Ishikawa (cell line): ENCODE data around the gene CACNA1D.

Experiments used
- CEBPB ChIP-seq: IDR thresholded peaks from 2 replicates; pipeline ENCODE4 v1.6.1; 2012
- CREB1 ChIP-seq: IDR thresholded peaks from 2 replicates; pipeline ENCODE4 v1.6.1; 2012; ENCODE audit warnings: low read depth
- EGR1 ChIP-seq: IDR thresholded peaks from 2 replicates; pipeline ENCODE4 v1.6.1; 2012
- EP300 ChIP-seq: IDR thresholded peaks from 2 replicates; pipeline ENCODE4 v1.6.1; 2012; ENCODE audit warnings: borderline replicate concordance
- FOXM1 ChIP-seq: IDR thresholded peaks from 2 replicates; pipeline ENCODE4 v1.6.1; 2012; ENCODE audit warnings: low read depth, borderline replicate concordance
- NFIC ChIP-seq: IDR thresholded peaks from 2 replicates; pipeline ENCODE4 v1.6.1; 2012
- RAD21 ChIP-seq: IDR thresholded peaks from 2 replicates; pipeline ENCODE4 v1.6.1; 2012; ENCODE audit warnings: low read depth
- TAF1 ChIP-seq: IDR thresholded peaks from 2 replicates; pipeline ENCODE4 v1.6.1; 2012; ENCODE audit warnings: low read depth, mild to moderate bottlenecking
- TCF12 ChIP-seq: IDR thresholded peaks from 2 replicates; pipeline ENCODE4 v1.6.1; 2012; ENCODE audit warnings: low read depth
- TEAD4 ChIP-seq: IDR thresholded peaks from 2 replicates; pipeline ENCODE4 v1.6.1; 2012
- YY1 ChIP-seq: IDR thresholded peaks from 2 replicates; pipeline ENCODE4 v1.6.1; 2012; ENCODE audit warnings: low read depth
- ZBTB7A ChIP-seq: IDR thresholded peaks from 2 replicates; pipeline ENCODE4 v1.6.1; 2012; ENCODE audit warnings: low read depth
- TF ChIP-seq, protein P1 (sequence below): IDR thresholded peaks from 2 replicates; pipeline ENCODE4 v1.6.1; 2012; ENCODE audit warnings: low read depth, mild to moderate bottlenecking
- TF ChIP-seq, protein P2 (sequence below): IDR thresholded peaks from 2 replicates; pipeline ENCODE4 v1.6.1; 2012
- TF ChIP-seq, protein P3 (sequence below): IDR thresholded peaks from 2 replicates; pipeline ENCODE4 v1.6.1; 2012

The CACNA1D gene

DNA sequence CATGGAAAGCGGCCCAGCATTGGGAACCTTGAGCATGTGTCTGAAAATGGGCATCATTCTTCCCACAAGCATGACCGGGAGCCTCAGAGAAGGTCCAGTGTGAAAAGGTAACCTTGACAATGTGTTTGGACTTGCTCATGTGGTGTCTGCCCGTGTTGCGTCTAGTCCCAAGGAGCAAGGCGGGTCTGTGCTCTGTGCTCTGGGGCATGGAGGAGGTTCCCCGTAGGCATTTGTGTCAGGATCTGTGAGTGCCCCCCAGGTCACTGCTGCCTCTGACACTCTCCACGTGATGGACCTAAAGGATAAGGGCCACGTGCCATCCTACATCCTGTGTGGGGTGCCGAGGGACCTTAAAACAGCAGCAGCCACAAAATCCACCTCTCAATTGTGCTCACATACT lies 306.9 kb downstream of the CACNA1D start:
- TF ChIP-seq TCF12: no peak

DNA sequence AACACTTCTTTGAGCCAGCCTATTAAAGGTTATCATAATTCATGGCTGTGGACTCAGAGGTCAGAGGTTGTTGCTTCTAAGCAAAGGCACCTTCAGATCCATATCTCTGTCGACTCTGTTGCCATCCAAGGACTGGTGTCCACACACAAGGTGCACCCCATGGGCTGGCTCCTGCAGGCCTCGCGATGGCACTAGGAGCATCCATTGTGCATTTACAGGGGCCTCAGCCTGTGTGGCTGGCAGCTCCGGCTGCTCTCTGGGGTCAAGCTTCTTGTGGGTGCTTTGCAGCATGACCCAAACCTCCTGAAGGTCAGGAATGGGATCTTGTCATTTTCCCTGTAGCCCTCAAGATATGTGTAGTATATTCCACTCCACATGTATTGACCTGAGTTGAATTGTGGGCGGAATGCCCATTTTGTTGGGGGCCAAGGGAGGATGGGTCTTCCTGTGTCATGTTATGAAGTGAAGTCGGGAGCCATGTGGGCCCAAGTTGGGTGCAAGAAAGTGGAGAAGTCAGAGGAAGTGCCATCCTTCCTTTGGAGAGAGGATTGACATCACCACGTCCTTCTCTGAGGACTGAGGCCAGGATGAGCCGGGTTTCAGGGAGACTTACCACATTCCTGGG lies 308.0 kb downstream of the CACNA1D start:
- TF ChIP-seq, protein P1, sequence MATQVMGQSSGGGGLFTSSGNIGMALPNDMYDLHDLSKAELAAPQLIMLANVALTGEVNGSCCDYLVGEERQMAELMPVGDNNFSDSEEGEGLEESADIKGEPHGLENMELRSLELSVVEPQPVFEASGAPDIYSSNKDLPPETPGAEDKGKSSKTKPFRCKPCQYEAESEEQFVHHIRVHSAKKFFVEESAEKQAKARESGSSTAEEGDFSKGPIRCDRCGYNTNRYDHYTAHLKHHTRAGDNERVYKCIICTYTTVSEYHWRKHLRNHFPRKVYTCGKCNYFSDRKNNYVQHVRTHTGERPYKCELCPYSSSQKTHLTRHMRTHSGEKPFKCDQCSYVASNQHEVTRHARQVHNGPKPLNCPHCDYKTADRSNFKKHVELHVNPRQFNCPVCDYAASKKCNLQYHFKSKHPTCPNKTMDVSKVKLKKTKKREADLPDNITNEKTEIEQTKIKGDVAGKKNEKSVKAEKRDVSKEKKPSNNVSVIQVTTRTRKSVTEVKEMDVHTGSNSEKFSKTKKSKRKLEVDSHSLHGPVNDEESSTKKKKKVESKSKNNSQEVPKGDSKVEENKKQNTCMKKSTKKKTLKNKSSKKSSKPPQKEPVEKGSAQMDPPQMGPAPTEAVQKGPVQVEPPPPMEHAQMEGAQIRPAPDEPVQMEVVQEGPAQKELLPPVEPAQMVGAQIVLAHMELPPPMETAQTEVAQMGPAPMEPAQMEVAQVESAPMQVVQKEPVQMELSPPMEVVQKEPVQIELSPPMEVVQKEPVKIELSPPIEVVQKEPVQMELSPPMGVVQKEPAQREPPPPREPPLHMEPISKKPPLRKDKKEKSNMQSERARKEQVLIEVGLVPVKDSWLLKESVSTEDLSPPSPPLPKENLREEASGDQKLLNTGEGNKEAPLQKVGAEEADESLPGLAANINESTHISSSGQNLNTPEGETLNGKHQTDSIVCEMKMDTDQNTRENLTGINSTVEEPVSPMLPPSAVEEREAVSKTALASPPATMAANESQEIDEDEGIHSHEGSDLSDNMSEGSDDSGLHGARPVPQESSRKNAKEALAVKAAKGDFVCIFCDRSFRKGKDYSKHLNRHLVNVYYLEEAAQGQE: no peak
- TF ChIP-seq RAD21 (no peak), TEAD4 (no peak), ZBTB7A (no peak), FOXM1 (no peak)
- TF ChIP-seq, protein P2, sequence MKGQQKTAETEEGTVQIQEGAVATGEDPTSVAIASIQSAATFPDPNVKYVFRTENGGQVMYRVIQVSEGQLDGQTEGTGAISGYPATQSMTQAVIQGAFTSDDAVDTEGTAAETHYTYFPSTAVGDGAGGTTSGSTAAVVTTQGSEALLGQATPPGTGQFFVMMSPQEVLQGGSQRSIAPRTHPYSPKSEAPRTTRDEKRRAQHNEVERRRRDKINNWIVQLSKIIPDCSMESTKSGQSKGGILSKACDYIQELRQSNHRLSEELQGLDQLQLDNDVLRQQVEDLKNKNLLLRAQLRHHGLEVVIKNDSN: no peak
- TF ChIP-seq, protein P3, sequence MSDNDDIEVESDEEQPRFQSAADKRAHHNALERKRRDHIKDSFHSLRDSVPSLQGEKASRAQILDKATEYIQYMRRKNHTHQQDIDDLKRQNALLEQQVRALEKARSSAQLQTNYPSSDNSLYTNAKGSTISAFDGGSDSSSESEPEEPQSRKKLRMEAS: no peak

DNA sequence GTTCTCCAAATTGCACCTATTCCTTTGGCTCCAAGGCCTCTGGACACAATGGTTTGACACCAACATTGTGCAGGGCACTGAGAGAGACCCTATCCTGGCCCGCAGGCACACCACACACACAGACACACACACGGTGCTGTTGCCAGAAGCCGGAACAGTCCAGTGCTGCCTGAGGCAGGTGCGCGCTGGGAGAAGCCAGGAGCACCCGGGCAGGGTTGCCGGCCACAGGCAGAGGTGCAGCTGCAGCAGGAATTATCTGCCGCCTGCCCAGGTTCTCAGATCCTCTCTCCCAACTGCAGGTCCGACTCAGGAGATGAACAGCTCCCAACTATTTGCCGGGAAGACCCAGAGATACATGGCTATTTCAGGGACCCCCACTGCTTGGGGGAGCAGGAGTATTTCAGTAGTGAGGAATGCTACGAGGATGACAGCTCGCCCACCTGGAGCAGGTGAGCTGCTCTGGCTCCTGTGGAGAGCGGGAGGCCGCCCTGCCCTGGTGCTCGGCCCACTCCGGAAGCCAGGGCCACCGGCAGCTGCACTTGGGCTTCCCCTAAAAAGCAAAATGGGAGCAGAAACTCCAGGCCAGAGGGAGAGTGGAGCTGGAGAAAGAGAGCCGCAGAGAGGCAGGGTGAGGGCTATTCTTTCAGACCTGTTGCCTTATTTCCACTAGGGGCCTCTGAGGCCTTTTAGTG lies 308.9 kb downstream of the CACNA1D start:
- TF ChIP-seq CREB1 (no peak), NFIC (no peak), EP300 (no peak), FOXM1 (no peak), CEBPB (no peak), ZBTB7A (no peak), RAD21 (no peak), YY1 (no peak), TCF12 (no peak), EGR1 (no peak), TAF1 (no peak), TEAD4 (no peak)
- TF ChIP-seq, protein P2: no peak
- TF ChIP-seq, protein P3: no peak
- TF ChIP-seq, protein P1: no peak

DNA sequence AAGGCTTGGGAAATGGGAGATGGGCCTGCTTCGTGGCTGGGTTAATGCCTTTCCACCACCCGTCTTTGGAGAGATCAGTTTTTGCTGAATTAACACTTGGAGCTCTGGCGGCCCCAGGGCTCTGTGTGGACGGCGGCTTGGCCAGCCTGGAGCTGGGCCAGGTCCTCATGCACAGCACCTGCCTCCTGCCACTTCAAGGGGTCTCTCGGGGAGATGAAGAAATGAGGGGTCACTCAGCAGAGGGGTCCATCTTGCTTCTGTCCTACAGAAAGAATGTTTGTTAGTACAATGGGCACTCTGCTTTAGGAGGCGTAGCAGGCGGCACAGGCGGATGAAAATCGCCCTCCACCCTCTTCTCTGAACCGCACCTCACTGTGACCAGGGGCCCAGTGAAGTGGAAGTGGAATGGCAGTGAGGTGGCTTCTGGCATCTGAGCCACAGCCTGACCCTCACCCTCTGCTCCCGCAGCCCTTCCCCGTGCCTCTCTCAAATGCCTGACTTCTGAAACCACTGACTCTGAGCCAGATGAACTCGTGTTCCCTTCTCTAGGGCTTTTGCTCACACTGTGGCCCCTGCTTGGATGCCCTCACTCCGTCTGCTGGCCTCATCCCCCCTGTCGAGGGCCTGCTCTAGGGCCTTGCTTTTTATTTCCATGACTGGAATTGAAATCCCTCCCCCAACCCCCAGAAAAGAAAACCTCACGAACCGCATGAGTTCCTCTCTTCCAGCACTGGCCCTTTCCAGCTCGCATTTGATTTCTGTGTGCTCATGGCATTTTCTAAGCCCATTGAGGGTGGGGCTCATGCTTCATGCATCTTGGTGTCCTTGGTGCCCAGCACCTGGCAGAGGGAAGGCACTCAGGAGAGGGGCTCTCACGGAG lies 309.6 kb downstream of the CACNA1D start:
- TF ChIP-seq TCF12: no peak
- TF ChIP-seq CREB1: no peak
- TF ChIP-seq TEAD4: no peak
- TF ChIP-seq, protein P2: no peak
- no peak for TF ChIP-seq ZBTB7A
- no peak for TF ChIP-seq EGR1
- TF ChIP-seq, protein P1: no peak
